Stimulated activated CD4-positive, alpha-beta T cell treated with anti-CD3 and anti-CD28 coated beads, TNF-alpha, amount 100 ng/mL, for 48 hours (primary cell): ENCODE measurements around the gene FRYL.
"Not testable (repeated sequence)": the region's sequence is repeated elsewhere in the genome, so short reads cannot be mapped to it uniquely, and the experiment has no call there.

Source experiments
- DNase-seq, 3 donors: peaks; one replicate each; pipeline ENCODE4 v3.0.0-alpha.2; 2020; ENCODE audit warnings: low read depth in 3 of 3

Gene FRYL

DNA sequence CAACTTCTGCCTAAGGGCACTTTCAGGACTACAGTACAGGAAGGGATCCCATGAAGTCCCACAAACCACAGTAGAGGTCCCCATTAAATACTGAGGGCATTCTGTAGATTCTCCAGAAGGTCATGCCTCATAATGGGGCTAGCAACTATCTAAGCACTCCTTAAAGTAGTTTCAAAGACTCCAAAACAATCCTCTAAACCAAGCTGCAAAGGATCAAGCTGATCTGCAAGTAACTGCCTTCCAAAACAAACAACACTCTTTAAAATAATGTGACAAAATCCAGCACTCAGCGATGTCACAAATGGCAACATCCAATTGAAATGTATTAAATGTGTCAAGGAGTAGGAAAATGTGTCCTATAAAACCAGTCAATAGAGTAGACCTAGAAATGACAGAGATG lies 118.7 kb downstream of the FRYL start:
- DNase-seq, result no peak

- DNase-seq, result no peak
Measured at GRCh38 chr4:48660347-48660746, 119.7 kb downstream of the FRYL start.

DNA sequence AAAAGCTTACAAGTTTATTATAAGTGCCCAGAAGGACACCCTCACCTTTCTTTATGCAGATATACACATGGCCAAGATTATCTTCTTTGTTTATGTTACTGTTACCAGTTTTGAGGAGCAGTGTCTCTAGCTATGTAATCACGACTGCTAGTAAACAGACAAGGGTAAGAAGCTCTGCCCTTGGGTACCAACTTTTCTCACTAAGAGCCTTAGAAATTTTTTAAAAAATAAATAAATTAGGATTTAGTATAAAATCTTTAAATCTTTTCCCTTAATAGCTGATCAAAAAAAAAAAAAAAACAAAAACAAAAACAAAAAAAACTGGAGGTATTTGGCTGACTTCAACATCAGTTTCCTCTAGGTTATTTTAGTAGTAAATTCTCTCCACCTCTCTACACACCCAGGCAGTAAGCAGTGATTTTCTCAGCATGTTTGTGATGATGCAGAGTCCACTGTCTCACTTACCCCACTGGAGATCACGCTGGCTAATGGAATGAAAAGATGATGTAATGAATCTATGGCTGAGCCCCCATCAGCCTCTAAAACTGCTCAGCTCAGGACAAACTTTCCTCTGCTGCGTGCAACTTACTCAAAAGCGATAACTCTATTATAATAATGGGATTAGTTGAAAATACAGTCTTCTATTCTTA lies 125.9 kb downstream of the FRYL start:
- DNase-seq, result no peak

DNA sequence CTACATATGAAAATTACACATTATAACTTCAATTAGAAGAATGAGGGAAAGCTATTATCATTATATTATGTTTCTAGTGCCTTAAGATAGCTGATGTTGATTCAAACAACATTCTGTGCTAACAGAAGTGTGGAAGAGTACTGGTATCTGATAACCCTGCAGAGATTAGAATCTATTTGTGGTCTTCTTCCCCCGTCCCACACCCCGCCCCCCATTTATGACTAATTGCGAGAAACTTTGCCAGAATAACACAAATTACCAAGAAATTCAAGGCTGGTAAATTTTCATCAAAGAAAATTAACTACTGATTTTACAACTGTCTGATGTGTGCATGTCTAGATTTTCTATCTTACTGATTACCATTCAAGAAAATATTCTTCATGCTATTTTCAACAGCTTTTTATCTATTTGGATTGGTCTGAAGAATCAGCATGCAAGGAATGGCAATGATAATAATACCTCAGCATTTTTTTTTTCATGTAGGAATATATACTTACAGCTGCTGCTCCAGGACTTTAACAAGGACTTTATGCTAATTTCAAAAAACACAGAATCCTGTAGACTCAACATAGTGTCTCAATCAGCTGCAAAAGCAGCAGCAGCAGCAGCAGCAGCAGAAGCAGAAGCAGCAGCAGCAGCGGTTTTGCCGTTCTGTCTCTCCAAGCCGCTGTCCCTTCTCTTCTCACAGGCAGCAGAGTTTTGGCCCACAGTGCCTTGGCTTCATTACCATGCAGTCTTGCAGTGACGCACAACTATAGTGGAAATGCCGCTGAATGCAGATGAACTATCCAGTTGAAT lies 126.7 kb downstream of the FRYL start:
- peak; percentile 12 to 22 (median 19) for DNase-seq

DNA sequence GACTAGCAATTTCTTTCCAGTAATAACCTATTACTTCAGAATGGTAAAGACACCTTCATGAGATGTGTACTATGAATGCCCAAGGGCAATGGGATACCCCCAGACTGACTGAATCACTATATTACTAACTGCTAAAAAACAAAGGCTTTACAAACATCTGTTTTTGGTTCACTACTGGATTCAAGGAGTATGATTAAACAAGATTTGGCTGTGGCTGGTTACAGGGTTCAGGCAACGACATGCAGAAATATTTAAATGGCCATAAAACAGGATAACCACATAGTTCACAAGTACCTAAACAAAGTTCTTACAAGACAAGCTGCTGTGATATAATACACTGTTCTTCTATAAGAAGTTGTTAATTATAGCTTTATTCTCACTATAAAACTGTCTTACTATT lies 128.2 kb downstream of the FRYL start:
- no peak for DNase-seq

DNA sequence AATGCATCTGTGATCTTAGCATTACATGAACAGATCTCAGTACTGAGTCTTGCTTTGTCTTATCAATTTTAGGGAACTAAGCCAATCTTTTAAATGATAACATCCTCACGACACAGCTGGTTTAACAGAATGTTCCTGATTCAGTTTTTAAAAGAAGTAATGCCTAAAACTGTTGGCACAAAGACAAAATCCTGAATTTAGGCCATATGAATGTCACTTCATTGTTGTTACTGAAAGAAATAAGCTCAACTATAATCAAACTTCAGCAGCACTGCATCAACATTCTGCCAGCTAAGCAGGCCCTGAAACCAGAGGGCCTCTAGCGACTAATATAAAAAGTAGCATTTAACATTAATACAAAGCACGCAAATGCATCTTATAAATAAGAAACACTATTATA lies 130.6 kb downstream of the FRYL start:
- DNase-seq, result no peak

GRCh38 chr4:48645225-48645794 lies 134.8 kb downstream of the FRYL start:
- DNase-seq, result no peak

GRCh38 chr4:48642421-48643374 lies 137.4 kb downstream of the FRYL start:
- DNase-seq, result no peak

DNA sequence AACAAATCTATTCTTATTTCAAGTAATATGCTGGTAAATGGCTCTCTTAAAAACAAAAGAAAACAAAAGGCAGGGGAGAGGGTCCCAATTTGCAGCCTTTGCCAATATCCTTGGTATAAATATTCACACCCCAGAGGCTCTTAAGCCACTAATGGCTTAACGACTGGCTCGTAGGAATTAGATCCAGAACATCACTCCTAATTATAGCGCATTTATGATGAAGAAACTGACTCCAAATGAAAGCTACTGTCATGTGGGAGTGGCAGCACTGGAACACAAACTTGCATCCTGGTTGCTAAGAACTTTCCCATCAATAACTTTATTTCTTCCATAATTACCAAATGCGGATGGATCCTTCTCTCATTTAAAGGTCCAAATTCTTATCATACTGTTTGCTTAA lies 138.7 kb downstream of the FRYL start:
- no peak for DNase-seq

DNA sequence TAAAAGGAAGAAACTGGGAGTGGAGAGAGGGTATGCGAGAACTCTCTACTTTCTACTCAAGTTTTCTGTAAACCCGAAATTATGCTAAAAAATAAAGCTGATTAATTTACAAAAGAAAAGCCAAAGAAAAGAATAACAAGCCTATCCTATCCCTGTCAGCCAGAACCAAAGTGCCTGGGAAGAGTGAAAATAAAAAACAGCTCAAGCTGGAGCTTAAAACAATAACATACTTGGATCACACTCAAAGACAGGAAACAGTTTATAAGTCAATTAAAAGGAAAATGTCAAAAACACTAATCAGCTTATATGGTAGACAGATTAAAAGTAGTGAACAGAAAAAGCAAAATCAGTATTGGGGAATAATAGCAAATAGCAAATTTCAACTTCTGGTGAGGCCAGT lies 139.4 kb downstream of the FRYL start:
- DNase-seq, result no peak

DNA sequence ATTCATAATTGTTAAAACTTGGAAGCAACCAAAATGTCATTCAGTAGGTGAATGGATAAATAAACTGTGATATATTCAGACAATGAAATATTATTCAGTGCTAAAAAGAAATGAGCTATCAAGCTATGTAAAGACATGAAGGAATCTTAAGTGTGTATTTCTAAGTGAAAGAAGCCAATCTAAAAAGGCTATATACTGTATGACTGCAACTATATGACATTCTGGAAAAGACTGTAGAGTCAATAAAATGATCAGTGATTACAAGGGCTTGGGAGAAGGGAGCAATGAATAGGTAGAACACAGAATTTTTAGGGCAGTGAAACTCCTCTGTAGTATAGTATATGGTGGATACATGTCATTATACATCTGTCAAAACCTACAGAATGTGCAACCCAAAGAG lies 139.9 kb downstream of the FRYL start:
- DNase-seq, result no peak

- no peak for DNase-seq
Measured at GRCh38 chr4:48639807-48640206, 140.3 kb downstream of the FRYL start.

DNA sequence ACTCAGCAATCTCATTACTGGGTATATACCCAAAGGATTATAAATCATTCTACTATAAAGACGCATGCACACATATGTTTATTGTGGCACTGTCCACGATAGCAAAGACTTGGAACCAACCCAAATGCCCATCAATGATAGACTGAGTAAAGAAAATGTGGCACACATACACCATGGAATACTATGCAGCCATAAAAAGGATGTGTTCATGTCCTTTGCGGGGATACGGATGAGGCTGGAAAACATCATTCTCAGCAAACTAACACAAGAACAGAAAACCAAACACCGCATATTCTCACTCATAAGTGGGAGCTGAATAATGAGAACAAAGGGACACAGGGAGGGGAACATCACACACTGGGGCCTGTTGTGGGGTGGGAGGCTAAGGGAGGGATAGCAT lies 141.5 kb downstream of the FRYL start:
- DNase-seq, result not testable (repeated sequence)

DNA sequence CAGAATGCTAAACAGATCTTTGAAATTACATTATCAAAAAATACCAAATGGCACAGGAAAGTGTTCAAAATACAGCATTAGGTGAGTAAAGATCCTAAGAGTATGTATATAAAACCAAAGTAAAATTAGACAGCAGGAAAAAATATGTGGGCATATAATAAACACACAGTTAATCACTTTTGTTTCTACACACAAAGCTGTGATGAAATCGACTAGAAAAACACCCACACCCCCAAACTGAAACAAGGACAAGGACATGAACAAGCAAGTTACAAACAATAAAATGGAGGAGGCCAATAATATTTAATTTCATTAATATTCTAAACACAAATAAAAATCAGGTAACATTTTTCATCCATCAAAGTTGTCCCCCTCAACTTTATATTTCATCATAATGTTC lies 143.2 kb downstream of the FRYL start:
- DNase-seq, result no peak

DNA sequence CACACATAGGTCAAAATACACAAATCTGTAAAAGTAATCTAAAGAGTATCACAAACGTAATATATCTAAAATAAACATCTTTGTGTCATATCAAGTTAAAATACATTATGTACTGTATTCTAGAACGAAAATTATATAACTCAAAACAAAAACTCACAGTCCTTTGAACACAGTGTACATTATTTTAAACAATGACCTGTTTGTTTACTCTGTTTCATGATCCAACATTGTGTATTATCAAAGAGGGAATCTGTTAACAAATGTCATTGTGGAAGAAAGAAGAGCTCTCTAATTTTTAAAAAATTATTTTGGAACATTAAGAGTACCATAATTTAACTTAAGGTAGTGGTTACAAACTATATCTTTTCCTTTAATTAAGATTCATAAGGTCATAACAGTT lies 144.1 kb downstream of the FRYL start:
- DNase-seq, result no peak

DNA sequence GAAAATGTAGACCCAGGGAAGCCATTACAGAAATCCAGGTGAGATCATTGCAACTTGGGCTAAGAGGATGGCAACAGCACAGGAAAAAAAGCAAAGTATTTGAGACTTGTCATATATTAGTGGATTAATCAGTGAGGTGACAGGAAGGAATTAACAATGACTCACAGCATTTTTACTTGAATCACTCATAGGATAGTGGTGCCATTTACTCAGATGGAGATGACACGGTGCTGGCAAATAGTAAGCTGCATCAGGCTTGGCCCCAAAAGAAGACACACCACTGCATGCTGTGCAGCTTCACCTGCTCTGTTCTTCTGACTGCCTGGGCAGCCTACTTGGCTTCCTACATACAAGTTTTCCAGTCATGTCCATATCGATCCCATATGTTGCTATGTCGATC lies 144.8 kb downstream of the FRYL start:
- peak in 1 of 3 donors; percentile 1 for DNase-seq

DNA sequence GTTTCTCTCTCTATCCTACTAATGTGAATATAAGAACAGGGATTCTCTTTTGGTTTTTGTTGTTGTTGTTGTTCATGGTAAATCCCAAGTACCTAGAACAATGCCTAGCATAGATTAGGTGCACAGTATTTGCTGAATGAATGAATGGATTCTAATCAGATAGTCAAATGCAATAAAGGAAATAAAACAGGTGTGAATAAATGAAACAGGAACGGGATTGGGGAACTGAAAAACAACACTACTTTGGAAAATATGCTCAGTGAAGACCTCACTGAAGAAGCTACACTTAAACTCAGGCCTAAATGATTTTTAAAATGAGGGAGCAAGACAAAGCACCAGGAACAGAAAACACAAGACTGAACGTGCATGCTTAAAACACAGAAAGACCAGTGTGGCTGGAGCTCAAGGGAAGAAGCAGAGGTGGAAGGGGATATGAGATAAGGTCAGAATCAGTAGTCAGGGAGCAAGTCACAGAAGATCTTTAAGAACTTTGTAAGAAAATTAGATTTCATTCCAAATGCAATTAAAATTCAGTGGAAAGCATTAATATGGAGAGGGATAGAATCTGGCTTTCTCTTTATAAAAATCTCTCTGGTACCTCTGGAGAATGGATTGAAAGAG lies 145.3 kb downstream of the FRYL start:
- no peak for DNase-seq

- no peak for DNase-seq
Measured at GRCh38 chr4:48633657-48634056, 146.4 kb downstream of the FRYL start.

DNA sequence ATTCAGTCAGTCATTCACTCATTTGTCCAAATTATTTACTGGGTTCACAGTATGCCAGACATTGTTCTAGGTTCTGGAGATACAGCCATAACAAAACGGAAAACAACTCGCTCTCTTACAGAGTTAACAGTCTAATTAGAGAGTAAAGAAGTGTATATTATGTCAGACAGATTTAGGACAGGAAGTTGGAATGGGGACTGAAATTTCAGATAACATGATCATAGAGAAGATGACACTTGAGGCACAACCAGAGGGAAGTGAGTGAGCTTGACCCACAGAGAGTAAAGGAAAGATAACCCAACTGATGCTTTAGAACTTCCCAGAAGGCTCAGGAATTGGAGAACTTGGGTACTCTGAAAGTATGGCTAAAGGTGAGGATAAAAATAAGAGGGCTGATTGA lies 150.6 kb downstream of the FRYL start:
- no peak for DNase-seq

DNA sequence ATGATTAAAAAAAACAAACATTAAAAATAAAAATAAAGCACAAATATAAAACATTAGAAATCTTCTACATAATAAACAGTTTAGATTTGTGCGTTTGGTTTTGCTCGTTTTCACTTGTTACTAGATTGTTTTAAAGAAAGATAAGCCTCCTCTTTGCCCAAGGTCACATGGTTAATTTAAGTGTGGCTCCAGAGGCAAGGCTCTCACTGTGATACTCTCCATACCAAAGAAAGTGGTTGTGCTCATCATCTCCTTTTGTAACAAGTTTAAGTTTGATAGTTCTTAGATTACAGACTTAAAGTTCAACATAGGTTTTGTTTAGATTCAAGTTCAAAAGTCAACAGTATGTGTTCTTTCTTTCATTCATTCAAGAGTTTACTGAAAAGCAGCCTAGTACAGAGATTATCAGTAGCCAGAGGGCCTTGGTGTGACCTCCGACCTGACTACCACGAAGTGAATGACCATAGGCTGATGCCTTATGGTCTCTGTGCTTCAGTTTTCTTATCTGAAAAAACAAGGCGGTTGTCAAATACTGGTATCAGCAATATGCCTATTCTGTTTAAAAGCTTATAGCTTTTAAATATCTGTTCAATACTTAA lies 156.8 kb downstream of the FRYL start:
- no peak for DNase-seq

GRCh38 chr4:48620831-48621230 lies 159.2 kb downstream of the FRYL start:
- DNase-seq, result no peak
